ENCODE data around the gene CNGA4. TPM values are rescaled to one million over a fixed set of nuclear protein-coding genes. Genes with fewer than 3 reads are reported as not detected.

Gene CNGA4
- total and polyA plus RNA-seq, 8 donors = 0.12 to 0.46 (median 0.22) TPM

- H3K36me3 ChIP-seq = peaks cover 0 to 45% (median 2%) of the 10 kb centered on the region in 3 donors
Observed at GRCh38 chr11:6210274-6210955, 28.5 kb upstream of the CNGA4 start.

GRCh38 chr11:6214530-6214929, 24.4 kb upstream of the CNGA4 start:
- DNase-seq = peak in 1 of 6 donors; percentile 42
- H3K4me3 ChIP-seq = no peak overlapping the region
- H3K4me1 ChIP-seq = no peaks in the 10 kb centered on the region
- no peaks in the 10 kb centered on the region for H3K9me3 ChIP-seq
- WGBS, 2 donors = 97 to 98% methylated on average over 10 of the region's 10 CpGs
- intact Hi-C loops (cut with DNase I) = no loop called here
- H3K27me3 ChIP-seq = no peaks in the 10 kb centered on the region
- ATAC-seq = no peak
- H3K27ac ChIP-seq = no peak overlapping the region
- H3K36me3 ChIP-seq = peaks cover 0 to 65% (median 2%) of the 10 kb centered on the region in 3 donors
- FAIRE-seq = no peak
- TF ChIP-seq CTCF (IDR thresholded peaks at IDR 0.05) = no peak

More at GRCh38 chr11:6210274-6210955, 28.5 kb upstream of the CNGA4 start:
- 96 to 99% methylated on average over 9 of the region's 9 CpGs for WGBS, 2 donors
- TF ChIP-seq CTCF (IDR thresholded peaks at IDR 0.05) = no peak
- ATAC-seq = no peak
- FAIRE-seq = no peak
- Histone ChIP-seq H3K4me1 (no peaks in the 10 kb centered on the region), H3K27ac (no peak overlapping the region), H3K9me3 (no peaks in the 10 kb centered on the region), H3K4me3 (no peak overlapping the region), H3K27me3 (no peaks in the 10 kb centered on the region)
- peak in 1 of 6 donors; percentile 28 for DNase-seq
- intact Hi-C loops (cut with DNase I) = no loop called here

GRCh38 chr11:6216501-6216900, 22.4 kb upstream of the CNGA4 start:
- Histone ChIP-seq H3K9me3 (no peaks in the 10 kb centered on the region), H3K4me1 (no peaks in the 10 kb centered on the region), H3K27me3 (no peaks in the 10 kb centered on the region), H3K36me3 (peaks cover 0 to 47% (median 2%) of the 10 kb centered on the region in 3 donors), H3K4me3 (no peak overlapping the region), H3K27ac (no peak overlapping the region)
- no peak for FAIRE-seq
- TF ChIP-seq CTCF (IDR thresholded peaks at IDR 0.05) = no peak
- DNase-seq = no peak
- no peak for ATAC-seq
- intact Hi-C loops (cut with DNase I) = no loop called here
- 86 to 91% methylated on average over 4 of the region's 4 CpGs for WGBS, 2 donors

- H3K27me3 ChIP-seq = no peaks in the 10 kb centered on the region
- H3K9me3 ChIP-seq = no peaks in the 10 kb centered on the region
- DNase-seq (peak in 1 of 6 donors; percentile 54), FAIRE-seq (no peak), ATAC-seq (no peak)
- no peak overlapping the region for H3K4me3 ChIP-seq
- no peak overlapping the region for H3K27ac ChIP-seq
- no peaks in the 10 kb centered on the region for H3K4me1 ChIP-seq
- peaks cover 0 to 48% (median 12%) of the 10 kb centered on the region in 3 donors for H3K36me3 ChIP-seq
- intact Hi-C loops (cut with DNase I) = no loop called here
- WGBS, 2 donors = 88 to 91% methylated on average over 19 of the region's 19 CpGs
- no peak for TF ChIP-seq CTCF (IDR thresholded peaks at IDR 0.05)
Observed at GRCh38 chr11:6217722-6218121, 21.2 kb upstream of the CNGA4 start.

GRCh38 chr11:6219359-6219758, 19.5 kb upstream of the CNGA4 start:
- H3K4me3 ChIP-seq = no peak overlapping the region
- peak in 2 of 4 donors; percentile 63 to 86 for ATAC-seq
- H3K27ac ChIP-seq = no peak overlapping the region
- H3K9me3 ChIP-seq = no peaks in the 10 kb centered on the region
- no peaks in the 10 kb centered on the region for H3K27me3 ChIP-seq
- no peaks in the 10 kb centered on the region for H3K4me1 ChIP-seq
- no peak for TF ChIP-seq CTCF (IDR thresholded peaks at IDR 0.05)
- H3K36me3 ChIP-seq = peaks cover 0 to 57% (median 12%) of the 10 kb centered on the region in 3 donors
- intact Hi-C loops (cut with DNase I) = no loop called here
- no peak for FAIRE-seq
- no peak for DNase-seq
- 58 to 63% methylated on average over 2 of the region's 2 CpGs for WGBS, 2 donors
